SK-N-MC (cell line): ENCODE measurements around the gene SUPV3L1.

Experiments used
- DNase-seq: peaks from one replicate; pipeline ENCODE4 v3.0.0-alpha.2; 2011; ENCODE audit warnings: low read depth, low spot score
- H3K27ac ChIP-seq: fragments of 200-600 bp; sonication (generic); 2 replicates; pipeline ENCODE4 v1.5.1; 2016; ENCODE audit warnings: mixed run types
- H3K36me3 ChIP-seq: fragments of 200-600 bp; sonication (generic); 2 replicates; pipeline ENCODE4 v1.6.1; 2017; ENCODE audit warnings: antibody characterized with exemption, low read length, mixed read lengths; ENCODE audit not compliant: insufficient read depth
- H3K4me3 ChIP-seq: fragments of 200-600 bp; sonication (generic); 2 replicates; pipeline ENCODE4 v1.5.1; 2016
- H3K9ac ChIP-seq: fragments of 200-600 bp; sonication (generic); 2 replicates; pipeline ENCODE4 v1.8.0; 2017; ENCODE audit warnings: mixed run types, mixed read lengths; ENCODE audit not compliant: insufficient read length
- H3K9me3 ChIP-seq: fragments of 200-600 bp; sonication (generic); 2 replicates; pipeline ENCODE4 v1.6.1; 2017; ENCODE audit warnings: low read depth, mild to moderate bottlenecking, antibody characterized with exemption, low read length, moderate library complexity, mixed read lengths
- EZH2 ChIP-seq: fragments of 200-600 bp; sonication (generic); IDR thresholded peaks from one replicate; pipeline ENCODE4 v1.6.1; 2017; ENCODE audit warnings: antibody characterized with exemption
- FOXP2 ChIP-seq: optimal IDR thresholded peaks from 2 replicates; pipeline ENCODE3; 2011; ENCODE audit warnings: mild to moderate bottlenecking, moderate library complexity; ENCODE audit not compliant: insufficient read depth; ENCODE audit errors: extremely low read length, control extremely low read depth
- POLR2AphosphoS5 ChIP-seq: IDR thresholded peaks from 2 replicates; pipeline ENCODE4 v1.6.1; 2012; ENCODE audit warnings: mild to moderate bottlenecking, low read depth, low read length, borderline replicate concordance

Gene SUPV3L1

DNA sequence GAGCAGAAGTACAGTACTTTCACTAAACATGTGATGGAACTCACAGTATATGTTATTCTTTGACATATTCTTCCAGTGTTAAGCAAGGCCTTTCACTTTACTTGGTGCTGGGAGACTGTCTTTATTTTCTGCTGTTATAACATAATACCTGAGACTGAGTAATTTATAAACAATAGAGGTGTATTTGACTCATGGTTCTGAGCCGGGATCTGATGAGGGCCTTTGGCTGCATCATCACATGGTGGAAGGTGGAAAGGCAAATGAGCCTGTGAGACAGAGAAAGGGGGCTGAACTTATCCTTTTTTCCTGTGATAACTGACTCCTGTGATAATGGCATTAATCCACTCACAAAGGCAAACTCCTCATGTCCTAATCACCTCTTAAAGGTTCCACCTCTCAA, 1.4 kb downstream of the SUPV3L1 start:
- Histone ChIP-seq H3K27ac (no peak overlapping the region), H3K9ac (peak overlapping the region; percentile 97), H3K9me3 (no peaks in the 10 kb centered on the region), H3K36me3 (peaks cover 1% of the 10 kb centered on the region; the same call in 1 of the 2 replicates), H3K4me3 (peak overlapping the region; percentile 84)
- no peak for DNase-seq
- TF ChIP-seq POLR2AphosphoS5, result no peak
- no peak for TF ChIP-seq FOXP2
- no peak for TF ChIP-seq EZH2

DNA sequence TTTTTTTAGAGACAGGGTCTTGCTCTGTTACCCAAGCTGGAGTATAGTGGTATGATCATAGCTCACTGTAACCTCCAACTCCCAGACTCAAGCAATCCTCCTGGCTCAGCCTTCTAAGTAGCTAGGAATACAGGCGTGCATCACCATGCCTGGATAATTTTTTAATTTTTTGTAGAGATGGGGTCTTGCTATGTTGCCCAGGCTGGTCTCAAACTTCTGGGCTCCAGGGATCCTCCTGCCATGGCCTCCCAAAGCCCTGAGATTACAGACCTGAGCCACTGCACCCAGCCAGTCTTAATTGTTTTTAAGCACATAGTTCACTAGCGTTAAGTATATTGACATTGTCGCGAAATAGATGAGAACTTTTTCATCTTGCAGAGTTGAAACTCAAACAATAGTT, 2.0 kb downstream of the SUPV3L1 start:
- Histone ChIP-seq H3K9me3 (no peaks in the 10 kb centered on the region), H3K27ac (no peak overlapping the region), H3K9ac (no peak overlapping the region), H3K4me3 (no peak overlapping the region), H3K36me3 (peaks cover 7% of the 10 kb centered on the region; the same call in 1 of the 2 replicates)
- DNase-seq, result no peak
- TF ChIP-seq FOXP2, result no peak
- no peak for TF ChIP-seq EZH2
- TF ChIP-seq POLR2AphosphoS5, result no peak

DNA sequence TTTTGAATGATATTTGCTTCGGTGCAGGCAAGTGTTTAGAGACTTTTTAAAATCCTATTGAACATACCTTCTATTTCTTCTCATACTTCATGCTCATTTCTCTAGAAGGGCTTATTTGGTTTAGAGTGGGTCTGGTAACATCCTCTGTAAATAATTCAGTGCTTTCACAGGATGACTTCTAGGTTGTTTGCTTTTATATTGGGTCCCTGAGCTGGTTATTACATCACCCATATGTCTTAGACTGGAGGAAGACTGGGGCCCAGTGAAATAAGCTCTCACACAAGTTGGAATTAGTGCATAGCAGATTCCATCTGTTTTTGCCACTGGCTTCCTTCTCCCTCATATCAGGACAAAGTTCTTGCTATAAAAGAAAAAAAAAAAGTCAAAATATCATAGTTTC, 6.5 kb downstream of the SUPV3L1 start:
- H3K9ac ChIP-seq, result no peak overlapping the region
- no peak overlapping the region for H3K4me3 ChIP-seq
- DNase-seq, result no peak
- H3K9me3 ChIP-seq, result no peaks in the 10 kb centered on the region
- peaks cover 13% of the 10 kb centered on the region; the same call in 1 of the 2 replicates for H3K36me3 ChIP-seq
- no peak overlapping the region for H3K27ac ChIP-seq
- no peak for TF ChIP-seq EZH2
- TF ChIP-seq FOXP2, result no peak
- no peak for TF ChIP-seq POLR2AphosphoS5

- Histone ChIP-seq H3K4me3 (no peak overlapping the region), H3K27ac (no peak overlapping the region), H3K9me3 (no peaks in the 10 kb centered on the region), H3K9ac (no peak overlapping the region), H3K36me3 (peaks cover 11% of the 10 kb centered on the region; the same call in 1 of the 2 replicates)
- no peak for DNase-seq
- no peak for TF ChIP-seq FOXP2
- no peak for TF ChIP-seq EZH2
- no peak for TF ChIP-seq POLR2AphosphoS5
Observed at GRCh38 chr10:69201045-69201444, 21.0 kb downstream of the SUPV3L1 start.

- DNase-seq, result no peak
- no peak overlapping the region for H3K4me3 ChIP-seq
- no peak overlapping the region for H3K27ac ChIP-seq
- H3K9me3 ChIP-seq, result no peaks in the 10 kb centered on the region
- TF ChIP-seq FOXP2, result no peak
- TF ChIP-seq POLR2AphosphoS5, result no peak
- no peak for TF ChIP-seq EZH2
- H3K9ac ChIP-seq, result no peak overlapping the region
- H3K36me3 ChIP-seq, result peaks cover 8% of the 10 kb centered on the region; the same call in 1 of the 2 replicates
Observed at GRCh38 chr10:69202332-69202731, 22.3 kb downstream of the SUPV3L1 start.

GRCh38 chr10:69208761-69209160, 28.7 kb downstream of the SUPV3L1 start:
- Histone ChIP-seq H3K27ac (no peak overlapping the region), H3K9ac (no peak overlapping the region), H3K4me3 (no peak overlapping the region), H3K36me3 (peaks cover 9% of the 10 kb centered on the region; the same call in 1 of the 2 replicates), H3K9me3 (no peaks in the 10 kb centered on the region)
- DNase-seq, result no peak
- TF ChIP-seq FOXP2 (no peak), EZH2 (no peak), POLR2AphosphoS5 (no peak)

DNA sequence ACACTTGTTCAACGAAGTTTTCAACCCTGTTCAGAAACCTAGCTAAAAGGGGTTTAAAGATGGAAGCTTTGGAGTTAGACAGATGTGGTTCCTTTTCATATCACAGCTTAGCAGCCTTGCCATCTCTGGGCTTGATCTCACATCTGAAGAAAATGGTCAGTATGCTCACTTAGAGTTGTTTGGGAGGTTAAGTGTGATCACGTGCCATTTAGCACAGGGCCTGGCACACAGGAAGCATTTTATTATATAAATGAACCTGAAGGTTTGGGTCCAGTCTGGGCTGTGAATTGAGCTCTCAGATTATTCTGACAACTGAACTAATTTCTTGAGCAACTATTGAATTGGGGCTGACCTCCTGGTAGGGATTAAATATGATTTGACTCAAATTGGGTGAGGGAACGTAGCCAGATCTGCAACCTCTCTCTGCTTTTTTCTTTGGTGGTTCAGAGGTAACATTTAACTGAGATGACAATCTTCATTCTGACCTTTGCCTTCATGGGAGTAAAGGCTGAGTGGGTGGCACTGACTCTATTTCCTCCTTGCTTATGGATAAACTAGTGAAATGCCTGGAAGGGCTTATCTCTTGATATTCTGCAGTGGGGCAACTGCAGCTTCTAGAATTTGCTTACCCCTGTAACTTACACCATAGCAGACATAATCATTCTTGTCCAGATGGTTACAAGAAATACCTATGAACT, 29.9 kb downstream of the SUPV3L1 start:
- no peak for TF ChIP-seq EZH2
- TF ChIP-seq FOXP2, result no peak
- Histone ChIP-seq H3K9ac (no peak overlapping the region), H3K36me3 (peaks cover 9% of the 10 kb centered on the region; the same call in 1 of the 2 replicates), H3K4me3 (no peak overlapping the region), H3K27ac (no peak overlapping the region), H3K9me3 (no peaks in the 10 kb centered on the region)
- no peak for DNase-seq

GRCh38 chr10:69211104-69211503, 31.1 kb downstream of the SUPV3L1 start:
- Histone ChIP-seq H3K36me3 (peaks cover 9% of the 10 kb centered on the region; the same call in 1 of the 2 replicates), H3K4me3 (no peak overlapping the region), H3K9ac (no peak overlapping the region), H3K9me3 (no peaks in the 10 kb centered on the region), H3K27ac (no peak overlapping the region)
- TF ChIP-seq POLR2AphosphoS5 (no peak), EZH2 (no peak), FOXP2 (no peak)
- no peak for DNase-seq
